NCI-H187 (cell line): ENCODE data around the gene PGPEP1.
"Not testable (repeated sequence)": the region's sequence is repeated elsewhere in the genome, so short reads cannot be mapped to it uniquely, and the experiment has no call there.

Source experiments
- DNase-seq, 2 experiments: peaks; one replicate each; lab custom pipeline; 2025; lab: John Stamatoyannopoulos, UW

PGPEP1 gene

DNA sequence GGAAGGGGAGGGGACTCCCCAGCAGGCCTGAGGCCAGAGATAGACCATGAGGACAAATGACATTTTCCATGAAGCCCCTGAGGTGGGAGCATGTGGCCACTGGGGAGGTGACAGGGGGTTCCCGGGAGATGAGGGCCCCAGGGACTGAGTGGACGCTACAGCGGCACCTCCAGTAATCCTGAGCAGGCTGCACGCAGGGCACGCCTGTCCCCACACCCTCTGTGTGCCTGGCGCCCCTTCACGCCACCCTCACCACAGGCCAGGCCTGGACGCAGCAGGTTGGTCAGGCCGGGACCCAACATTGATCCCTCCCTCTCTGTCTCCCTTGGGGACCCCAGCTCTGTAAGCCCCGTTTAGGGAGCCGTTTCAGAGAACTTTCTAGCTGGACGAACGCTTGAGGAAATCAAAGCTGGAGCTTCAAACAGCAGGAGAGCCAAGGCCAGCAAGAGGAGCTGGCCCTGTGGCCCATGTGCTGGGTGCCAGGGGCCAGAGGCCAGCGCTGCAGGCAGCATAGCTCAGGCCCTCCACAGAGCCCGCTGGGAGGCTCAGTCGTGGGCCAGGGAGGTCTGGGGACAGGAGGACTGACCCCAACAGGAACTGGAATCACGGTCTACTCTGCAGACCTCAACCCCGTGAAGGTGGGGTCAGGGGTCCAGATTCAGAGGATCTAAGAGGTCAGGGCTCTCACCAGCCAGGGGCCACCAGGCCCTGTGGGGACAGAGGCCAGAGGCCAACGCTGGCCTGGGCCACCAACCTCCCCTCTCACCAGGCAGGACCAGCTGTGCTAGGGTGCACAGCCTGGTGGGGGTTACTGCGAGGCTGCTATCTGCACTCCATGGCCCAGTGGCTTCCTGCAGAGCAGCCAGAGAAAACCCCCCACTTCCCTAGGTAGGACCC lies 32.1 kb upstream of the PGPEP1 start:
- no peak for DNase-seq

GRCh38 chr19:18308948-18309325 lies 31.5 kb upstream of the PGPEP1 start:
- DNase-seq: no peak

DNA sequence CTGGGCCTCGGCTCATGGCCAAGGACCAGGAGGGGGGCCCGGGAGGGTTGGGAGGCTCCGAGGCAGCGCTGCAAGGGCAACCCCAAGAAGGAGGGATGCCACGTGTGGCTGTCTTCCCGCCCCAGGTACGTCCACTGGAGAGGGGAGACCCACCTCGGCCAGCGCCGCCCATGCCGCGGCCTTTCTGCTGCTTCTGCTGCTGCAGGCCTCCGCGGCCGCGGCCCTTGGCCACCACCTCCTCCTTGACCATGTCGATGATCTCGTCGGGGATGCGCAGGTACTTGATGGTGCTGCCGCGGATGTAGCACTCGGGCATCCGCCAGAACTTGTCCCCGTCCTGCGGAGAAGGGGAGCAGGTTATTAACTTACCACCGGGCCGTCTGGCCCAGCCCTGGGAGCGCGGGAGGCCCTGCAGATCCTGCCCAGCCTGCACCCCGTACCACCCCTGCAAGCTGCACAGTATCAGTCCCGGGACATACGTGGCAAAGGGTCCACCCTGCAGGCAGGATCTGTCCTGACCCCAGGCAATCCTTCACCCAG lies 30.8 kb upstream of the PGPEP1 start:
- DNase-seq: no peak

DNA sequence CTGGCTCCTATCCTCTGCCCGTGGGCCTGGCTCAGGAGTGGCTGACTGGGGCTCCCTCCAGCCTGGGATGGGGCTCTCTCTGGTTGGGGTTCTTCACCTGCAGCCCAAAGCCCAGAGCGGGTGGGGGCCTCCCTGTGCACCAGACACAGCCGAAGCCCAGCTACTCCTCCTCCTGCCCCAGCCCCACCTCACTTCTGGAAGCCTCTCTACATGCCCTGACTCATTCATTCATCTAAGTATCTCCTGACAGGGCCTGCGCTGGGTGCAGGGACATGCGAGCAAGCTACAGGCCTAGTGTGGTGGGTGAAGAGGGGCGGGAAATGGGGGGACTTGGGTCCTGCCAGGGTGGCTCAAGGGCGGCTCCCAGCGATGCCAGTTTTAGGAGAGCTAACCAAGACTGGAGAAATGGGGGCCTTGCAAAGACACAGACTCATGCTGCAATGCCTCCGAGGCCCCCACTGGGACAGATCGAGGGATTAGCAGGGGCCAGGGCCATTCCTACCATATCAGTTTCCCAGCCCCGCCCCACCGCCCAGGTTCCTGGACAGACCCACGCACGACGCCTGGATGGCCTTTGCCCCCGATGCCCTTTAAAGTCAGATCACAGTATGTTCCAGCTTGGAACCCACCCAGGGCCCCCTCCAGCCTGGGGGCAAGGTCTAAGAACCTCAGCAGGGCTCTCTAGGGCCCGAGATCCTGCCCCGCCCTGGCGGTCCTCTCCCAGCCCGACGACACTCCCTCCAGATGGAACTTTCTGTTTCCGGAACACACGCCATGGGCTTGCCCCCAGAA lies 30.1 kb upstream of the PGPEP1 start:
- no peak for DNase-seq

DNA sequence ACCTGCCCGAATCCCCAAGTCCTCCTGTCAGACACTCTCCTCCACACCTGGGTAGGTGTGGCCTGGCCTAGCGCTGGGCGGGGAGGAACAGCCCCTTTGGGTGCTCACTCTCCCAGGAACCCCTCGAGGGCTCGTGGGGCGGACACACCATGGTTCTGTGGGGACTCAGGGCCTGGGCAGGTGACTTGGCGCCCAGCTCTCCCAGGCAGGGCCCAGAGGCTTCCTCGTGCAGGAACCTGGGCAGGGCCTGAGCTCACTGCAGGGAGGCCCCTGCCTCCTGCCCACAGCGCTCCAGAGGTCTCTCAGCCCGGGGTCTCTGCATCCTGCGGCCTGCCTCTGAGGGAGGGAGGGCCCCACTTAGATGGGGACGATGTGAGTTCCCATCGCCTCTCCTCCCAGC lies 29.4 kb upstream of the PGPEP1 start:
- no peak for DNase-seq

DNA sequence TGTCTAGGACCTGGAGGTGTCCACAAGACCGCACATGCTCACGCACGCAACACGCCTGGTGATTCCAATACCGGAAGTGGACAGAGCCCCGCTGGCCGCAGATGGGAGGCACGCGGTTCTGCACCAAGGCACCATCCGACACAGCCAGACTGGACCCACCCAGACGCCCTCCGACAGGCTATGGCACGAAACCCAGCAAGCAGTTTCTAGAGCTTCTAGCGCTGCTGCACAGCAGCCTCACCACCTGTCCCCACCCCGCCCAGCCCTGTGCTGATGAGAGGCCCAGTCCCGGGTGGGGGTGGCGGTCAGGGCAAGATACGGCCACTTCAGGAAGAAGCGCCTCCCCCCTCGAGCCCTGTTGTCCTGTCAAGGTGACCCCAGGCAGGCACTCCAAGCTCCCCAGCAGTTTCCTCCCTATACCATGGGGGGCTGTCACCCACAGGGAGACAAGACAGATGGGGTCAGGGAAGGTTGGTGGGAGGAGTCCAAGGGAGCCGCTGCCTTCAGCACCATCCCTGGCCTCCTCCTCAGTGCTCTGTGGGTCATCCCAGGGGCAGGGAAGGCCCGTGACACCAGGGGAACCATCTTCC lies 28.8 kb upstream of the PGPEP1 start:
- no peak for DNase-seq

GRCh38 chr19:18312092-18312534 lies 28.3 kb upstream of the PGPEP1 start:
- no peak for DNase-seq

DNA sequence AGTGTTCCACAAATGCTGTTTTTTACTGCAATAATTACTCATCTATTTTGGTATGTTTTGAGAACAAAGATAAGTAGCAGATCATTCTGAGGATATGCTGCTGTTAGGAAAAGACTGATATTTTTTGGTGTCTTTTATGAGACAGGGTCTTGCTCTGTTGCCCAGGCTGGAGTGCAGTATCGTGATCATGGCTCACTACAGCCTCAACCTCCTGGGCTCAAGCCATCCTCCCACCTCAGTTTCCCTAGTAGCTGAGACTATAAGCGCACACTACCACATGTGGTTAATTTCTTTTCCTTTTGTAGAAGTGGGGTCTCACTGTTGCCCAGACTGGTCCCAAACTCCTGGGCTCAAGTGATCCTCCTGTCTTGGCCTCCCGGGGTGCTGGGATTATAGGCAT lies 27.0 kb upstream of the PGPEP1 start:
- no peak for DNase-seq

- DNase-seq: no peak
Measured at GRCh38 chr19:18317961-18318800, 22.2 kb upstream of the PGPEP1 start.

DNA sequence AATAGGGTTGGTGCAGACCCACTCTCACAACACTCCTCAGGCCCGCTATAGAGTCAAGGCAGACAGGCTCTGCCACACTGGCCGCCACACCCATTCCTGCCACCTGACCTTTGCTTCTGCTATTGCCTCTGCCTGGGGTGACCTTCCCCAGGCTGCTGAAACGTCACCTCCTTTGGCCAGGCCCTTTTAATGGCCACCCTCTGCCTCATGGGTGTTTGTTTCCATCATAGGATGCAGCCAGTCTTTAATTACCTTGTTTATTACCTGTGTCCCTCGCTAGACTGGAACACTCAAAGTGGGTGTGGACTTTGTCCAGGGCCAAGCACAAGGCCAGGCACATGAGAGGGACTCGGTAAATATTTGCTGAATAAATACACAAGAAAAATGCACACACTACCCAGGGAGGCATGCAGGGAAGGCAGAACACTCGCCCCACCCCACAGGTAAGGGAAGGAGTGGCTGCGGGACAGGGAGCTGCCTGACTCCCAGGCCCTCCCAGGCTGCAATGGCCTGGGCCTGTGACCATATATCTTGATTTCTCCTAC lies 20.7 kb upstream of the PGPEP1 start:
- DNase-seq: no peak

DNA sequence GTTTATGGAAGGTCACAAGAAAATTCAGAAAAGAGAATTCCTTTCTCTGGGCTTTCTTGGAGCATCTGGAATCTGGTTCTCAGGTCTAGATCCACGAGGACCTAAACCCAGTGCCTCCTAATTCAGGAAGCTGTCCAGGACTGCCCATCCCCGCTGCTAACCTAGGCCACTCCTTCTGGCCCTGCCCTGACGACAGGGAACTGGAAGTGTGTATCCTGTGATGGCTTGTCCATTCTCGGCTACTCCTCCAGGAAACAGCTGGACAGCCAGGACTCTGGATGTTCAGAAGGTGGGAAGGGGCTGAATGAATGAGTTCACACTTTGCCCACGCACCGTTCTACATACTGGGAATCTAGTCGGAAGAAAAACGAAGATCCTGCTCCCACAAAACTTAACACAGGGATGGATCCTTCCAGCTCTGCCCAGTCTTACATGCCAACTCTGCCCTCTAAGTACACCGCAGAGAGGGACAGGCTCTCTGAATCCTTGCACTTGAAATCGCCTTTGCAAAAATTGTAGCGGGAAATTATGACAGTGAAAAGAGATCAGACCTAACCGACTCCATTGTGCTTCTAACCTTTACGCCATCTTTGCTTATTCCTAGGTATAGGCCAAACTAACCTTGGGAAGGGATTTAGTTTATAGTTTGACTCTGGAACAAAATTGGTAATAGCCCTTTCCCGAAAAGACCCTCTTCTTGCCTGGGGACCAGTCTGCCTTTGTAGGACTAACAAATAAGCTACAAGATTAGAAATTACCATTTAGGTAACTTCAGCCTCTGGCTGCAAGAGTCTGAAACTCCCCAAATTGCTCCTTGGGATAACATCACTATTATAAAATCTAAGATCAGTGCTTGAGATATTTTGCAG lies 19.3 kb upstream of the PGPEP1 start:
- DNase-seq: no peak

- DNase-seq: no peak
Measured at GRCh38 chr19:18321734-18322102, 18.7 kb upstream of the PGPEP1 start.

DNA sequence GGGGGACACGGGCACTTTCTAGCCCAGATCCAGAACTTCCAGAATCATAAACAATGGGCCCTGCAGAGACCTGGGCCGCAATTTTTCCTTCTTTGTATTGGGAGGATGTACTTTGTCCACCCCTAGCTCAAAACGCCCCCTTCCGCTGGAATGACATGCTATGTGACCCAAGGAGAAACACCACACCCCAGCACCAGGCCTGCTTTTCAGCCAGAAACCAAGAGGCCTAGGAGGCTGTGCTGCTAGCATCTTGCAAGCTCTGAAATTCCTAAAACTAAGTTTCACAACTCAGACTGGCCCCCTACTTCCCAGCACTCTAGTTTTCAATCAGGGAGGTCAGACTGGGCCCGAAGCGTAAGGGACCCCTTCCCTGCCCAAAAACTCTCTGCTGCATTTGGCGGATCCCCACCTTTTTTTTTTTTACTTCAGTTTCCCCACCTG lies 18.1 kb upstream of the PGPEP1 start:
- DNase-seq: no peak

- peak; percentile 83 to 92 for DNase-seq
Measured at GRCh38 chr19:18322759-18323460, 17.5 kb upstream of the PGPEP1 start, which contains the start of gene LSM4. Gene LSM4 (minus strand): TSS chr19:18323076. CDS start chr19:18323020, 56 bp downstream.

DNA sequence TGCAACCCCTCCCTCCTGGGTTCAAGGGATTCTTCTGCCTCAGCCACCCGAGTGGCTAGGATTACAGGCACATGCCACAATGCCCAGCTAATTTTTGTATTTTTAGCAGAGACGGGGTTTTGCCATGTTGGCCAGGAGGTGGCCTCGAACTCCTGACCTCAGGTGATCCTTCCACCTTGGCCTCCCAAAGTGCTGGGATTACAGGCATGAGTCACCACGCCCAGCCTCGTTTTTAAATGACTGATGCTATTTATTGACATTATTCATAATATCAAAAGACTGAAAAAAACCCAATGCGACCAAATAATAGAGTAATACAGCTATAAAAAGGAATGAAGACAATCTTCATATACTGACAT lies 16.0 kb upstream of the PGPEP1 start:
- not testable (repeated sequence) for DNase-seq

GRCh38 chr19:18326772-18327171 lies 13.6 kb upstream of the PGPEP1 start:
- DNase-seq: no peak

DNA sequence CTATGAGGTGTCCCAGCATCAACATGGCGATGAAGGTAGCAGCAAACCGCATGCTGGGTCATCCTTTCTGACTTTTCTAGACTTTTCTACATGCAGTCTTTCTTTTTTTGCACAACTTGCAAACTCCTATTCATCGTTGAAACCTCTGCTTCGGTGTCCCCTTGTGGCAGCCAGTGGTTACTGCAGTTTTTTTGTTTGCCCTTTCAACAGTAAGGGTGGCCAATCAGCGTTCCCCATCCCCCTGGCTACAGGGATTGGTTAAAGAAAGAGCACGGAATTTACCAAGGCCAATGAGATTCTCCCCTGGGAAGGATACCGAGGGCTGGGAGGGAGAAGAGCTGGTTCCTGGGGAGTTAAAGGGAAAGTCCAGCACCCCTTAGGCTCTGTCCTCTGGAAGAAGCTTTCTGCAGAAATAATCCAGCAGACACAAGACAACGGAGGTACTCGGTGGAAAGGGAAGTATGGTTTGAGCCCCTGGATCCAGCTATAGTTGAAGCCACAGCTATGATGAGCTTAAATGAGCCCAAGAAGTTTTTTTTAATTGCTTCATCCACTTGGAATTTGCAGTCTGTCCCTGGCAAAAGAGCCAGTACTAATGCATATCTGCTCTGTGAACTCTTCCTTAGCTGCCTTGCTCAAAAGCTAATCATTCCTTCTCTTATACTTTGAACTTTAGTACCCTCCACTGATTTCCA lies 11.9 kb upstream of the PGPEP1 start:
- peak; percentile 49 to 54 for DNase-seq

DNA sequence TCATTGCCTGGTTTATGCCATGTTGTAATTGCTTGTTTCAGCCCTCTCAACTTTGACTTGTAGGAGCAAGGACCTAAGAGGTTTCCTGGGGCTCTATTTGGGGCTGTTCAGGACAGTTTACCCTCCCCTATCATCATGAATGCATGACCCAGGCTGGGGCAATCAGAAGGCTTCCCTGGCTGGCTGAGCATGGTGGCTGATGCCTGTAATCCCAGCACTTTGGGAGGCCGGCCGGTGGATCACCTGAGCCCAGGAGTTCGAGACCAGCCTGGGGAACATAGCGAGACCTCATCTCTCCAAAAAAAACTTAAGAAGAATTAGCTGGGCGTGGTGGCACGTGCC lies 11.4 kb upstream of the PGPEP1 start:
- DNase-seq: no peak

GRCh38 chr19:18330868-18331267 lies 9.5 kb upstream of the PGPEP1 start:
- no peak for DNase-seq
